Uterus (tissue), 2 donors: ENCODE results near the gene MSRB1.

Experiments
- CTCF ChIP-seq, 4 experiments: fragments of 200-600 bp in 2 of 4; fragments of 450-650 bp in 2 of 4; sonication (generic) in 2 of 4; IDR thresholded peaks; one replicate each; pipeline ENCODE4 v1.5.1; 2016 to 2019; ENCODE audit warnings: antibody characterized with exemption in 4 of 4, mild to moderate bottlenecking in 2 of 4, moderate library complexity in 1 of 4
- POLR2A ChIP-seq, 2 donors: fragments of 450-650 bp; IDR thresholded peaks; one replicate each; pipeline ENCODE4 v1.6.1; 2016; ENCODE audit warnings: antibody characterized with exemption in 2 of 2, mild to moderate bottlenecking in 1 of 2, moderate library complexity in 1 of 2

GRCh38 chr16:1949507-1949906, 6.5 kb upstream of the MSRB1 start:
- no peak for TF ChIP-seq POLR2A (IDR thresholded peaks at IDR 0.05)
- TF ChIP-seq CTCF (IDR thresholded peaks at IDR 0.05): no peak
